Effector memory CD4-positive, alpha-beta T cell (primary cell): ENCODE results near the gene KLHL6.
"Not testable (repeated sequence)": the region's sequence is repeated elsewhere in the genome, so short reads cannot be mapped to it uniquely, and the experiment has no call there.

Experiments used
- DNase-seq, 3 donors: peaks; one replicate each; pipeline ENCODE4 v3.0.0-alpha.2; 2020
- H3K27ac ChIP-seq: 2 replicates; pipeline ENCODE4 v1.7.0; 2013; ENCODE audit warnings: mild to moderate bottlenecking, low read length, moderate library complexity; ENCODE audit not compliant: insufficient read depth, poor library complexity, severe bottlenecking
- H3K27me3 ChIP-seq: replicated peaks from 2 replicates; pipeline ENCODE4 v1.7.0; 2013; ENCODE audit warnings: mild to moderate bottlenecking, low read length; ENCODE audit not compliant: insufficient read depth, control insufficient read depth, poor library complexity, severe bottlenecking
- H3K36me3 ChIP-seq: 2 replicates; pipeline ENCODE4 v1.7.0; 2013; ENCODE audit warnings: mild to moderate bottlenecking, low read length, moderate library complexity; ENCODE audit not compliant: control insufficient read depth, insufficient read depth
- H3K4me1 ChIP-seq: 2 replicates; pipeline ENCODE4 v1.7.0; 2013; ENCODE audit warnings: low read length, mild to moderate bottlenecking; ENCODE audit not compliant: control insufficient read depth, insufficient read depth, poor library complexity, severe bottlenecking
- H3K4me3 ChIP-seq: 2 replicates; pipeline ENCODE4 v1.7.0; 2013; ENCODE audit warnings: low read length, low read depth, mild to moderate bottlenecking; ENCODE audit not compliant: insufficient read depth, poor library complexity, severe bottlenecking
- H3K9me3 ChIP-seq: 2 replicates; pipeline ENCODE4 v1.7.0; 2013; ENCODE audit warnings: mild to moderate bottlenecking, low read length, moderate library complexity; ENCODE audit not compliant: control insufficient read depth

The KLHL6 gene

GRCh38 chr3:183524476-183524875 is 31.0 kb downstream of the KLHL6 start:
- no peaks in the 10 kb centered on the region for H3K27me3 ChIP-seq
- peaks cover 2% of the 10 kb centered on the region for H3K4me1 ChIP-seq
- H3K36me3 ChIP-seq = peaks cover 29% of the 10 kb centered on the region
- DNase-seq = no peak
- no peaks in the 10 kb centered on the region for H3K9me3 ChIP-seq
- no peak overlapping the region for H3K27ac ChIP-seq
- H3K4me3 ChIP-seq = no peak overlapping the region

- peaks cover 25% of the 10 kb centered on the region for H3K4me1 ChIP-seq
- DNase-seq, H3K9me3 ChIP-seq, H3K27me3 ChIP-seq, H3K4me3 ChIP-seq, H3K27ac ChIP-seq: not testable (repeated sequence)
- peaks cover 14% of the 10 kb centered on the region for H3K36me3 ChIP-seq
These were observed 34.6 kb downstream of the KLHL6 start for GRCh38 chr3:183520741-183521556.

GRCh38 chr3:183520295-183520694 is 35.2 kb downstream of the KLHL6 start:
- not testable (repeated sequence) for H3K27me3 ChIP-seq, H3K4me3 ChIP-seq, DNase-seq, H3K9me3 ChIP-seq, H3K27ac ChIP-seq
- Histone ChIP-seq H3K36me3 (peaks cover 14% of the 10 kb centered on the region), H3K4me1 (peaks cover 31% of the 10 kb centered on the region)

- no peak for DNase-seq
- Histone ChIP-seq H3K27me3 (no peaks in the 10 kb centered on the region), H3K4me3 (no peak overlapping the region), H3K27ac (no peak overlapping the region), H3K36me3 (peaks cover 14% of the 10 kb centered on the region), H3K4me1 (peaks cover 35% of the 10 kb centered on the region), H3K9me3 (no peaks in the 10 kb centered on the region)
These were observed 35.6 kb downstream of the KLHL6 start for GRCh38 chr3:183519891-183520290.

GRCh38 chr3:183518491-183519251 is 36.8 kb downstream of the KLHL6 start:
- Histone ChIP-seq H3K9me3 (no peaks in the 10 kb centered on the region), H3K27me3 (no peaks in the 10 kb centered on the region), H3K36me3 (peaks cover 5% of the 10 kb centered on the region), H3K4me3 (no peak overlapping the region), H3K4me1 (peaks cover 45% of the 10 kb centered on the region), H3K27ac (peak overlapping the region; percentile 3)
- no peak for DNase-seq

- Histone ChIP-seq H3K9me3 (no peaks in the 10 kb centered on the region), H3K36me3 (peaks cover 5% of the 10 kb centered on the region), H3K27ac (peak overlapping the region; percentile 70), H3K4me1 (peaks cover 50% of the 10 kb centered on the region), H3K27me3 (no peaks in the 10 kb centered on the region), H3K4me3 (no peak overlapping the region)
- DNase-seq = no peak
These were observed 37.9 kb downstream of the KLHL6 start for GRCh38 chr3:183517607-183518006.

GRCh38 chr3:183515968-183516851 is 39.3 kb downstream of the KLHL6 start:
- no peak overlapping the region for H3K4me3 ChIP-seq
- H3K27ac ChIP-seq = peak overlapping the region; percentile 70
- peak; percentile 30 to 61 (median 35) for DNase-seq
- no peaks in the 10 kb centered on the region for H3K9me3 ChIP-seq
- no peaks in the 10 kb centered on the region for H3K27me3 ChIP-seq
- peaks cover 50% of the 10 kb centered on the region for H3K4me1 ChIP-seq
- no peaks in the 10 kb centered on the region for H3K36me3 ChIP-seq

- Histone ChIP-seq H3K9me3 (no peaks in the 10 kb centered on the region), H3K27me3 (no peaks in the 10 kb centered on the region), H3K4me1 (peaks cover 49% of the 10 kb centered on the region), H3K4me3 (no peak overlapping the region), H3K36me3 (no peaks in the 10 kb centered on the region), H3K27ac (no peak overlapping the region)
- DNase-seq = no peak
These were observed 41.5 kb downstream of the KLHL6 start for GRCh38 chr3:183514021-183514420.

- H3K9me3 ChIP-seq = no peaks in the 10 kb centered on the region
- DNase-seq = peak; percentile 26 to 48 (median 28)
- H3K27ac ChIP-seq = peak overlapping the region; percentile 33
- peaks cover 4% of the 10 kb centered on the region for H3K36me3 ChIP-seq
- H3K27me3 ChIP-seq = no peaks in the 10 kb centered on the region
- H3K4me3 ChIP-seq = no peak overlapping the region
- peaks cover 44% of the 10 kb centered on the region for H3K4me1 ChIP-seq
These were observed 42.3 kb downstream of the KLHL6 start for GRCh38 chr3:183513046-183513706.
